Measurements from ENCODE around the gene GTPBP10.

GTPBP10 gene

DNA sequence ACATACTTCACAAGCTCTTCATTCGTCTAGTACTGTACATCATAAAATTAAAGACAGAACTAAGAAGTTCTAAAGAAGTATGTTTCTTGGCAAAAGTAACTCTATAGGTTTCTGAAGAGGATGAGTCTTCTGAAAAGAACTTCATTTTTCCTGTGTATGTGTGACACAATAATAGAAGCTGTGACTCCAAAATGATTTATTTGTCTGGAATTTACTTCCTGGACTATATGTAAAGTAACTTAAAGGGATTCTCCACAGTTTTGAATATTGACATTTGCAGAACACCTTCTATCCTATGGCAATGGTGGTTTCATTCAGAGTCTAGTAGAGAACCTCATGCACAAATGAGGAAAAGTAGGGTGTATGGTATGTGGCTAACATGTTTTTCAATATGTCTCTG is 36.9 kb downstream of the GTPBP10 start:
- no peak for DNase-seq (ENCODE audit: low read depth)

DNA sequence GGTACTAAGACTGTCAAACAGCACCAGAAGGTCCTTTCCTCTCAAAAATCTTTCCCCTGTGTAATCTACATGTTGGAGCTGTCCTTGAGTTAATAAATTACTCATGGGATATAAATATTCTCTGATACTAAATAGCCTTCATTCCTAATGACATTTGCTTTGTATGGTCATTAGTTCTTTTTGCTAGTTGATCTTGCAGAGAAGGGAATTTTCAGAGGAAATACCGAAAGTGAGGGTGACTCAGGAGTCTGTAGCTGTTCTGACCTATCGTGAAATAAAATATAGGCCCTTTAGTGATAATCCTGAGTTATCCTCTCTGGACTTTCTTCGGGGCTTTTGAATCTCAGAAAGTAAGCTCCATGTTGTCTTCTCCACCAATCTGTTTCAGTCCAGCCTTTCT is 37.3 kb downstream of the GTPBP10 start:
- no peak for DNase-seq (ENCODE audit: low read depth)

DNA sequence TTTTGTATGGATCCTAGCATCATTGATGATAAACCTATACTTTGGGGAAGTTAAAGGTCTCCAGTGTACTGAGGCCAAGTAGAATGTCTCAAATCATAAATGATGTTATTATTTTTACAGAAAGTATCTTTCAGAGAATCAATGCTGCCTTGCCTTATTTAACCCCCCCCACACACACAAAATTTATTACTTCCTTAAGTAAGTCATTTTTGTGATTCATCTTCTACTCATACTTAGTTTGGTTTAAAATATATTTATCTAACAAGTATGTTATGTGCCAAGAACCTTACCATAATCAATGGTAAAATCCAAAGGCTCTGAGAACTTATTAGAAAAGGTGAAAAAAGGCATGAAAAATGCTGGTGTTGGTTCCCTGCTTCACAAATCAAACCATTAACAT is 37.9 kb downstream of the GTPBP10 start:
- no peak for DNase-seq (ENCODE audit: low read depth)

DNA sequence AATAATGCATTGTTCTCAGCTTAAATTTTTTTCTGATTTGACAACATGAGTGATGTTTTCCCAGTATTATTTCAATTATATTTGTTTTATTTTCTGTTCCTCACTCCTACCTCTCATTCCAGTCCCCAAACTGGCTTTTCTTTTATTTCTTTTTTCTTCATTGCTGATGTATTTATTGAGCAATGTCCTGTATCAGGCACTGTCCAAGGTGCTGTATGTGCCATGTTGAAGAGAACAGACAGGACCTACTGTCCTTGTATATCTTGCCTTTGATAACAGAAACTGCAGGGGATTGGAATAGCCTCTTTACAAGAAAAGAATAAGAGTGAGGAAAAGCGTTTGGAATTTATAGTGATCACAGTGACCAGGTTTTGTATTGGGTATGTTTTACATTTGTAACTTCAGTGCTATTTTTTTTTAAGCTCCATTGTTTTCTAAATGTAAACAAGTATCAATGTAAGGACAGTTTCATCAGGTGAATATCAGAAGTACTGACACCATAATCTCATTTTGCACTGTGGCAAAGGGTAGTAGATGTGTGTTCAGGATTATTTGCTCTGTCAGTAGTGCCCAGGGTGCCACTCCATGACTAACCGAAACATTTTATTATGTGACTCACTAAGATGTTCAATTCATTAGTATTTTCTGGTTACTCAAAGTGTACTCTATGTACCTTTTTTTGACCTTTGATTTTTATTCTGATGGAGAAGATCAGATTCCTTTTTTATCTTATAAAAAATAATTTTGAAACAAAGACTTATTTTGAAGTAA is 41.1 kb downstream of the GTPBP10 start:
- no peak for DNase-seq (ENCODE audit: low read depth)

DNA sequence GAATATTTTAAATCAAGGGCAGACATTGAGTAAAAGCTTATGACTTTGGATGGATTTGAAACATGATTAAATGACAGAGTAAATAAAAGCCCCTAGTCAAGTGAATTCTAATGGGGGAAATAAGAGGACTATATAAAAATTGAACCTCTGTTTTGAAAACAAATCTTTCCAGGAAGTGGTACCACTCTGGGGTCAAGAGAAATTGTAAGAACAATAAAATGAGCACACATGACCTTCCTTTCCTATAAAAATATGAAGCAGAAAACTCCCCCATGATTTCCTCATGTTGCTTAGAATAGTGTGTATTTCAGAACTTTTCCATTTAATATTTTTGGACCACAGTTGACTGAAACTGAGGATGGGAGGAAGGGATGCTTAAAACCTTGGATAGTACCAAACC is 44.4 kb downstream of the GTPBP10 start:
- DNase-seq (ENCODE audit: low read depth), result no peak

DNA sequence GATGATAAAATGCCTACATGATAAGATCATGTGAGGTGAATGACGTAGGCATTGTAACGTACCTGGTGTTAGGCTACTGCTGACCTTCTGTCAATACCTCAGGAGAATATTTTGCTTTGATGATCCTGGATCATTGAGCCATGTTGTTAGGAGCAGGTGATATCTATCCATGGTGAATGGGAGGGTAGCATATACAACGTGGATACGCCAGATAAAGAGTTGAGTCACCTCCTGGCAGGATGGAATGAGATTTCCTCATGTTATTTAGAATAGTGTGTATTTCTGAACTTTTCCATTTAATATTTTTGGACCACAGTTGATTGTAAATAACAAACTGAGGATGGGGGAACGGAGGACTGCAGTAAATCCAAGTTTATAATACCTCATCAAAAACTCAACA is 45.0 kb downstream of the GTPBP10 start:
- DNase-seq (ENCODE audit: low read depth), result no peak

DNA sequence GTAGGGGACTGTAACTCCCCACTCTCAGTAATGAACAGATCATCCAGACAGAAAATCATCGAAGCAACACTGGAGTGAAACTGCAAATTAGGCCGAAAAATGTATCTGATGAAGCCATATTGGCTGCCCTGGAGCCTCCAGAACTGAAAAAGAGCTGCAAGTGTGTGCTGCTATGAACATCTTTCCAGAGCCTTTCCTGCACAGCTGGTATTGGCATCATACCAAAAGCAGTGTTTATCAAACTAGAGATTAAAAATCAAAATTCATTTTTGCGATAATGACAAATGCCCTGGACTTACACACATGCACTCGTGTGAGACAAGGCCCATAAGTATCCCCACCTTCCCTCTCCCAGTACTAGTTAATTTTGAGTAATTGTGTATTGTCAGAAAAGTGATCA is 49.9 kb downstream of the GTPBP10 start:
- no peak for DNase-seq (ENCODE audit: low read depth)

DNA sequence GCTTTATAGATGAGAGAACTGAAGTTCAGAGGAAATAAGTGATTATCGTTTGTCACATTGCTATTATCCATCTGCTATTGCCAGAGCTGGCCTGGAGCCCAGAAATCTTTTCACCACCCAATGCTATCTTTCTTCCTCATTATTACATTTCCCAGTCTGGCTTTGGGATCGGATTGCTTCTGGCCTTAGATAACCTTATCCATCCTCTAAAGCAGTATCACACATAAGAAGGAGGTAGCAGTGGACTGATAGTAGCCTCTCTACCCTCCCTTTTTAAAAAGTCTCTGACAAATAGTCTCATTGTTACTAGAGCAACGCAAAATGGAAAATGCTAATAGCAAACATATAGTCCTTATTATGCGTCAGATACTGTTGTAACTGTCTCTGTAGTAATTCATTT is 55.5 kb downstream of the GTPBP10 start:
- DNase-seq (ENCODE audit: low read depth), result no peak

DNA sequence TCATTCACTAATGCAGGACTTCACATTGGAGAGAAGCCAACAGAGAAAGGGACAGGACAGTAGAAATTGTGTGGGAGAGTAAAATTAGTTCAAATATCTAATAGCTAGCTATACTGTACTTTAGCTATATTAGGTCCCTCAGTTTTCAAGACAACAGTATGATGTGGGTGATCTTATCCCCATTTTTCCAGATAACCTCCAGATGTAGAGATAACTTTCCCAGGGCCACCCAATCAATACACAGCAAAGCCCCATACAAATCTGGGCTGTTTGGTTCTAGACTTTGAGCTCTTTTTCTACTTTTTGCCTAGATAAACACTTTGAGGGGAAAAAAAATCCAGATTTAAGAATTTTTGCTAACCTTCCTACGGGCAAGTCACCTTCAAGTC is 56.3 kb downstream of the GTPBP10 start:
- no peak for DNase-seq (ENCODE audit: low read depth)

DNA sequence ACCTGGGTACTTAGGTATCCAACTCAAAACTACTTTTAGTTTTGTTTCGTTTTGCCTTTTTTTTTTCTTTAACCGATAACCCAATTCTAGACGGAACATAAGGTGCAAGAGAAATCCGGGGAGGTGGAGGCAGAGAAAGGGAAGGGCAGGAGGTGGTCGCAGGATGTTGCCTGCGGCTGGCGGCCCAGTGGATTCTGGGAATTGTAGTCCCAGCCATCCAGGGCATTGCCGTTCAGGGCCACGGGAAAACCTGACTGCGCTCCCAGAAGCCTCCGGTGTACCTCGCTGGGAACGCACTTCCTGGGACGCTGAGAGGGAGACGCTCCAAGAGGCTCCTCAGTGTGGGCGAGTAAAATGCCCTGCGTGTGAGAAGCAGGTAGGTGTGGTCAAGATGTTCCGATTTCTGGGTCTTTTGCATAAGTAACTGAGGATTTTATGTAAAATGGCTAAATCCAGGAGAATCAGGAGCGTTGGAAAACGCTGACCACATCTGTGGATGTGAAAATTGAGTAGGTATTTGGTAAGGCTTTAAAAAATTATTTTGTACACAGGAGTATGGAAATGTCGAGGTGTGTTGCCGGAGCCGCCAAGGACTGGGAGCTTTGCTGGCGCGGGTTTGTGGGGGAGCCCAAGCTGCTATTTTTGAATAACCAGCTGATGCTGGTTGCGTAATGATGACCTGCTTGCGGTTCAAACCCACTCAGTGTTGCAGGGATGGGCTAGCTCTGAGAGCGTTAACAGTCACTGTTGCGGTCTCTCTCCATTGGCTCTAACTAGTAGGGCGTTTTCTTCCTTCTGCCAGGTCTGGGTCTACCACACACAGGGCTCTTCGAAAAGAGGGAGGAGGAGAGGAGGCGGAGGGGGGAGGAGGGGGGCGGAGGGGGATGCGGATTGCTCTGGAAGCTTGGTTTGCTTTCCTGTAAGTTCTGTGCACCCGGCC is 56.9 kb downstream of the GTPBP10 start, which contains the start of gene CLDN12:
TSS of gene CLDN12 (plus strand) at position 288 of the 940 bp plus-strand sequence. CDS start 9,216 bp downstream, outside the sequence.
- DNase-seq (ENCODE audit: low read depth), result peak; percentile 68

DNA sequence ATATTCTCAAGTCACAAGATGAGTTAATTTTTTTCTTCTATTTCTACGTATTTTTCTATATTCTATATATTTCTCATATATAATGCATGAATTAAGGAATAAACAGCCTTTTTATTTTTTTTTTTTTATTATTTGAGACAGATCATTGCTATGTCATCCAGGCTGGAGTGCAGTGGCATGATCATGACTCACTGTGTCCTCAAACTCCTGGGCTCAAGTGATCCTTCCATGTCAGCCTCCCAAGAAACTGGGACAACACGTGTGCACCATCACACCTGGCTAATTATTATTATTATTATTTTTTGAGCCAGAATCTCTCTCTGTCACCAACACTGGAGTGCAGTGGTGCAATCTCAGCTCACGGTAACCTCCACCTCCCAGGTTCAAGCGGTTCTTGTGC is 58.3 kb downstream of the GTPBP10 start:
- DNase-seq (ENCODE audit: low read depth), result no peak

DNA sequence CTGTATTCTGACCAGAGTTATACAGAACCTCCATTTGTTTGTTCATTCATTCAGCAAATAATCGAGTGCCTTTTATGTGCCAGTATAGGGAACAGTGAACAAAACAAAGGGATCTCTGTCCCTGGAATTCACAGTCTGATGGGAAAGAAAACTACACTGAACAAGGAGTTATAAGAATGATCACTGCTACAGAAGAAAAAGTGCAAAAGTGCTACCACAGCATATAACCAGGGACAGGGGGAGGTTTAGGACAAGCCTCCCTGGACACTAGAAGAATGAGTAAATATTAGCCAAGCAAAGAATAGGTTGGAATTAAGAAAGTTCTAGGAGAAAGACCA is 60.9 kb downstream of the GTPBP10 start:
- no peak for DNase-seq (ENCODE audit: low read depth)

DNA sequence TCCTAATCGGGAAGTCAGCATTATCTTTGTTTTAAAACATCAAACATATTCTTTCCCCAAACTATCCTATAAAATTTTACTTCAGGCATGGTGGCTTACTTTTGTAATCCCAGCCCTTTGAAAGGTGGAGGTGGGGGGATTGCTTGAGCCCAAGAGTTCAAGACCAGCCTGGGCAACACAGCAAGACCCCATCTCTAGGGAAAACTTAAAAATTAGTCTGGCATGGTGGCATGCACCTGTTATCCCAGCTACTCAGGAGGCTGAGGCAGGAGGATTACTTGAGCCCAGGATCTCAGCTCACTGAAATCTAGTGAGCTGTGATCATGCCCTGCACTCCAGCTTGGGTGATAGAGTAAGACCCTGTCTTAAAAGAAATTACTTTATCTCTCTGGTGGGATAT is 61.6 kb downstream of the GTPBP10 start:
- no peak for DNase-seq (ENCODE audit: low read depth)

DNA sequence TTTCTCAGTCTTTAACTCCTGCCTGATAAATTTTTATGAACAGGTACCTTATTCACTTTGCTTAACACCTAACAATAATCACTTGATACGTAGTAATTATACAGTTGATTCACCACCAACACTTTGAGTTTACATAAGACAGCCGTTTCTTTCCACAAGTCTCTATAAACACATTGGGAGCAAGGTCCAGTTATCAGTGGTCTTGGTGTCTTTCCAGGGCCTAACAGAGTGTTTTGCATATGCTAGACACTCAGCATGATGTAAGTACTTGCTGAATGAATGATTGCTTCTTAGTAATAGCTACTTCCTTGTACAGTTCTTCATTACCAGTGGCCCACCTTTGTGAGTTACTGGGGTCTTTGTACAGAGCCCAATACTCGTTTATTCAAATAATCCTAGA is 63.2 kb downstream of the GTPBP10 start:
- DNase-seq (ENCODE audit: low read depth), result no peak

DNA sequence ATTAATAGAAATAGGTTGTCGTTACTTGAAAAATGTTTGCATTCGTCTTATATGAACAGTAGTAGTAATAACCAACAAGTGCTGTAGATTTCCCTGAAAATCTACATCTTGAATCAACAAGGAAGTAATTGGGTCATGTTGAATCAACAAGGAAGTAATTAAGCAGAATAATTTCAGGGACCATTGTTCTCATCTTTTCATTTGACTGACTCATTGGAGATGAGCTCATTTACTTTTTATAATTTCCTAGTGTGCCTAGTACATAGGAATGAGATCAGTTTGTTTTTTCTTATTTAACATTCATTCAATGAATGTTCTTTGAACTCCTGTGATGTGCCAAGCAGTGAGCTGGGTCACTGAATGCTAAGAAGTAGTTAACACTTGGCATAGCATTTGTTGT is 65.0 kb downstream of the GTPBP10 start:
- no peak for DNase-seq (ENCODE audit: low read depth)

DNA sequence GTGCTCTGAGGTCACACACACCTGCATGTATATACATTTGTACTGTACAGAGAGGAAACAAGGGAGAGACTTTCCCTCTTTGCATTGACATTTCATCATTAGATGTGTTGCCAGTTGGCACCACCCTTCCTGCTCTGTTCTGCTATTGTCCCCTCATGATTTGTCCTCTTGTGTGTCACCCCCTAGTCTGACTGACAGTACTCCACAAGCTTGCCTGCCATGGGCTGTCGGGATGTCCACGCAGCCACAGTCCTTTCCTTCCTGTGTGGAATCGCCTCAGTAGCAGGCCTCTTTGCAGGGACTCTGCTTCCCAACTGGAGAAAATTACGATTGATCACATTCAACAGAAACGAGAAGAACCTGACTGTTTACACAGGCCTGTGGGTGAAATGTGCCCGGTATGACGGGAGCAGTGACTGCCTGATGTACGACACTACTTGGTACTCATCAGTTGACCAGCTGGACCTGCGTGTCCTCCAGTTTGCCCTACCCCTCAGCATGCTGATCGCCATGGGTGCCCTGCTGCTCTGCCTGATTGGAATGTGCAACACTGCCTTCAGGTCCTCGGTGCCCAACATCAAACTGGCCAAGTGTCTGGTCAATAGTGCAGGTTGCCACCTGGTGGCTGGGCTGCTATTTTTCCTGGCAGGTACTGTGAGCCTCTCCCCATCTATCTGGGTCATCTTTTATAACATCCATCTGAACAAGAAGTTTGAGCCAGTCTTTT is 66.1 kb downstream of the GTPBP10 start:
- no peak for DNase-seq (ENCODE audit: low read depth)

DNA sequence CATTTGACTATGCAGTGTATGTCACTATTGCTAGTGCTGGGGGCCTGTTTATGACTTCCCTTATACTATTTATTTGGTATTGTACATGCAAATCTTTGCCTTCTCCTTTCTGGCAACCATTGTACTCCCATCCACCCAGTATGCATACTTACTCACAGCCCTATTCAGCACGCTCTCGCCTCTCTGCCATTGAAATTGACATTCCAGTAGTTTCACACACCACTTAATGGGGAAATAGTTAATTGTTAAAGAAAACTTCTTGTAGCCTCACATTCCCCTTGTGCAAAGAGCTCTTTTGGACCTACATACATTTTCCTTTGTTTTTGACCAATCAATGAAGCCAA is 66.6 kb downstream of the GTPBP10 start:
- no peak for DNase-seq (ENCODE audit: low read depth)

DNA sequence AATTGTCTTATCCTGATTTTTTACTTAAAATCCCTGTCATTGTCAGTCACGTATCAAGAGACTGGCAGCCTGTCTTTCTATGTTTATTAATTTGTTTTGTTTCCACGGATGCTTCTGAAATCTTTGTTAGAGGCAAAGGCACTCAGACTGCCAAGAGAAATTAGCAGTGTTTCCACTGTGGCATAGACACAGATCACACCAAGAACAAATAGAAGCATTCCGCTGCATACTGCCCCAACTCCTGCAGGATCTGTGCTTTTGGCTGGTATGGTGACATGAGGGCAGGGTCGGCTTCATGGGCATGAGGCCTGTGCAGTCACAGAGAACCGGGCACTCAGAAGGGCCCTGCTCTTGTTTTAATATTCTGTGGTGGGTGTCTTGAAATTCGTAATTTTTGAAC is 75.1 kb downstream of the GTPBP10 start:
- DNase-seq (ENCODE audit: low read depth), result no peak

DNA sequence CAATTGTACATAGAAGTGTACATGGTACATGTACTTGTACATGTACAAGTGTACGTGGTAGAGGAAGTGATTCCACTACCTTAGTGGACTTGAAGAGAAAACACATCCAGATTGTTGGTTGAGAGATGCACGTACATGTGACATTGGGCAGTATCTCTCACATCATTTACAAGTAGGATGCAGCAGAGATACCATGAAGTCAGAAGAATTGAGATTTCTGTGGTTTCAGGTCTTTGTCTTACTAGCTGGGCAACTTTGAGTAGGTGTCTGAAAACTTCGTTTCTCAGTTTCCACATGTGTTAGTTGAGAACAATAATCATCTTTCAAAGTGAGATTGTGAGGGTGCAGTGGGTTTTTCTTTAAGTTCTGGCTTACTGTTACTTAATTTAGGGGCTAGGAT is 78.2 kb downstream of the GTPBP10 start:
- DNase-seq (ENCODE audit: low read depth), result no peak

DNA sequence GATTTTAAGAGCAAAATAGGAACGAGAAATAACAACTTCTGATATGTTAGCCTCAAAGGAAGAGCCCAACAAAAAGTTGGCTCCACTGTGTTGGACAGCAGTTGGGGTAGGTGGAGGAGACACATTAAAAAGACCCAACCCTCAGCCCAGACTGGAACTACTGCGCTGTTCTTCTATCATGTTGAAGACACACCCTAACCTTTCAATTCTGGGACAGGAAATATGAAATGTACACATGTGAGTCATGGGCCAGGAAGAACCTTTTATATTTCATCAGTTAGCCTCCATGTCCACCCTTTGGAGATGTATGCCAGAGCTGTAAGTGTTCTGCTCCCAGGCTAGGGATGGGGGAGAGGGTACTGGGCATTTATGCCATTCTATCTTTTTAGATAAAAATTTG is 78.9 kb downstream of the GTPBP10 start:
- no peak for DNase-seq (ENCODE audit: low read depth)

DNA sequence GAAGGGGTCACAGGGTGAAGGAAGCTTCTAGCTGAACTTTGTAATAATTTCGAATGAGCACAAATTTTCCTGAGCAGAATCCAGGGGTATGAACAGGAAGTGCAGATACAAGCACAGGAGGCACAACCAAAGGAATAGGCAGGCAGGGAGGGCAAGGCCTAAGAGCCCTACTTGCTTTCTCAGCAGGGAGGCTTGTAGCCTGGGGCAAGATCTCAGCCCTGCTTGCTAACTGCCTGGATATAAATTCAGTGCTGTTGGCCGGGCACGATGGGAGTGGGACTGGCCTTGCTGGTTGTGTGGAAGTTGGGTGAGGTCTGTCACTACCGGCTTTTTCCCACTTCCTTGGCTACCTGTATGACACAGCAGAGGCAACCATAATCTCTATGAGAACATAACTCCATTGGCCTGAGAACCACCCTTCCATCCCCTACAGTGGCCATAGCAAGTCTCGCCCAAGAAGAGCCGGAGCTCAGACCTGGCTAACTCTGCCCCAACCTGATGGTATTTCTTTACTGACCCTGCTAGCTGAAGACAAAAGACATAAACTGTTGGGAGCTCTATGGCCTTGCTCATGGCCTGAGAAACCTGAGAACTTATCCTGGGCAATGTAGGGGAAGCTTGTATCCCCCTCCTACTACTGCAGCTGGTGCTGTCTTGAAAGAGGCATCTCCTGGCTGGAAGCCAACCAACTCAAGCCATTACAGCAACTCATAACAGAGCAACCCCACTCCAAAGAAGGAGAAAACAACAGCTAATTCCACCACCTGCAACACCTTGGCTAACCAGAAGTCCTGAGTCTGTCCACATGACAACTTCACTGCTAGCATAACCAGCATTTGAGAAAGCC is 84.3 kb downstream of the GTPBP10 start:
- DNase-seq (ENCODE audit: low read depth), result no peak

DNA sequence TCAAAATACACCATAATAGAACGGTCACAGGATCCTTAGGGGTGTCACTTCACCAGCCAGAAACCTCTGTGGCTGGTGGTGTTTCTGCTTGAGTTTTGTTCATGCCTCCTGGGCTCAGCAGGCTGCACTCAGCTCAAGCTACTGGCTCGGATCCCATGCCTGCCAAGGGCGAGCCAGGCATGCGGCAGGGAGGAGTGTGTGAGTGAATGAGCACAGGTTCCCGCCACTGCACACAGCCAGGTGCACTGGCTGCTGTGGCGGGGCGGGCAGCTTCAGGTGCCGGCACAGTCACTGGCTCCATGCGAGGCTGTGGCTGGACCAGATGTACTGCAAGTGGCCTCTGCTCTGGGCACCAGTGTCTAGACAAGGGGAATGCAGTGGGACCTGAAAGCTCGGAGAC is 86.2 kb downstream of the GTPBP10 start:
- DNase-seq (ENCODE audit: low read depth), result no peak

Measured in T follicular helper cell (primary cell).